Neural progenitor cell (in vitro differentiated cells): Measurements from ENCODE around the gene RUNX3. TPM values are rescaled to one million over a fixed set of nuclear protein-coding genes. Genes with fewer than 3 reads are reported as not detected.

Experiments
- DNase-seq: peaks from one replicate; pipeline ENCODE4 v3.0.0-alpha.2; 2016; ENCODE audit warnings: low spot score
- H2AFZ ChIP-seq: fragments of 200-600 bp; sonication (generic); replicated peaks from 2 replicates; pipeline ENCODE4 v1.6.1; 2016; ENCODE audit warnings: antibody characterized with exemption
- H3F3A ChIP-seq: fragments of 200-600 bp; sonication (generic); 2 replicates; pipeline ENCODE4 v1.6.1; 2016; ENCODE audit warnings: antibody characterized with exemption, low read depth
- H3K27ac ChIP-seq: fragments of 200-600 bp; sonication (generic); 2 replicates; pipeline ENCODE4 v1.5.1; 2016; ENCODE audit warnings: mild to moderate bottlenecking
- H3K27me3 ChIP-seq: fragments of 200-600 bp; sonication (generic); 2 replicates; pipeline ENCODE4 v1.6.1; 2016; ENCODE audit warnings: mild to moderate bottlenecking, moderate library complexity
- H3K36me3 ChIP-seq: fragments of 200-600 bp; sonication (generic); 2 replicates; pipeline ENCODE4 v1.5.1; 2016
- H3K4me1 ChIP-seq: fragments of 200-600 bp; sonication (generic); 2 replicates; pipeline ENCODE4 v1.6.1; 2016; ENCODE audit warnings: mixed run types
- H3K4me2 ChIP-seq: fragments of 200-600 bp; sonication (generic); 2 replicates; pipeline ENCODE4 v1.6.1; 2016
- H3K4me3 ChIP-seq: fragments of 200-600 bp; sonication (generic); 2 replicates; pipeline ENCODE4 v1.5.1; 2016
- H3K79me2 ChIP-seq: fragments of 200-600 bp; sonication (generic); 2 replicates; pipeline ENCODE4 v1.6.1; 2016; ENCODE audit warnings: low read depth
- H3K9ac ChIP-seq: fragments of 200-600 bp; sonication (generic); 2 replicates; pipeline ENCODE4 v1.6.1; 2016
- H3K9me3 ChIP-seq: fragments of 200-600 bp; sonication (generic); 2 replicates; pipeline ENCODE4 v1.5.1; 2016; ENCODE audit warnings: low read depth
- H4K20me1 ChIP-seq: fragments of 200-600 bp; sonication (generic); 2 replicates; pipeline ENCODE4 v1.6.1; 2016; ENCODE audit warnings: low read depth
- H3K27ac Mint-ChIP-seq: 3 replicates; pipeline ENCODE4 v1.8.0; 2021; ENCODE audit warnings: mixed read lengths
- H3K27me3 Mint-ChIP-seq: 2 replicates; pipeline ENCODE4 v1.8.0; 2022; ENCODE audit warnings: low read depth, mild to moderate bottlenecking, inconsistent platforms, moderate library complexity, mixed read lengths; ENCODE audit not compliant: insufficient read depth
- H3K36me3 Mint-ChIP-seq: 3 replicates; pipeline ENCODE4 v1.8.0; 2021; ENCODE audit warnings: mixed read lengths
- H3K4me1 Mint-ChIP-seq: 3 replicates; pipeline ENCODE4 v1.8.0; 2021; ENCODE audit warnings: mixed read lengths
- H3K4me3 Mint-ChIP-seq: 3 replicates; pipeline ENCODE4 v1.8.0; 2021; ENCODE audit warnings: mild to moderate bottlenecking, moderate library complexity, mixed read lengths
- H3K9me3 Mint-ChIP-seq: 3 replicates; pipeline ENCODE4 v1.8.0; 2020; ENCODE audit warnings: mixed read lengths
- EZH2 ChIP-seq: fragments of 200-600 bp; sonication (generic); IDR thresholded peaks from 2 replicates; pipeline ENCODE4 v1.6.1; 2017; ENCODE audit warnings: antibody characterized with exemption, mild to moderate bottlenecking, moderate library complexity
- EZH2phosphoT487 ChIP-seq: fragments of 200-600 bp; sonication (generic); IDR thresholded peaks from 2 replicates; pipeline ENCODE4 v1.6.1; 2017; ENCODE audit warnings: antibody characterized with exemption
- total RNA-seq: library from RNA; depleted of rRNA; stranded (reverse); fragments of >200 nt; gene quantifications from 2 replicates; pipeline ENCODE4 v1.2.3, GENCODE V29; 2015; ENCODE audit warnings: low replicate concordance
- TF ChIP-seq, protein P1 (sequence below): fragments of 200-600 bp; sonication (generic); IDR thresholded peaks from 2 replicates; pipeline ENCODE4 v1.5.1; 2017; ENCODE audit warnings: antibody characterized with exemption, mild to moderate bottlenecking

RUNX3 gene
- total RNA-seq, 1 donor from 2014 or later, result not detected

DNA sequence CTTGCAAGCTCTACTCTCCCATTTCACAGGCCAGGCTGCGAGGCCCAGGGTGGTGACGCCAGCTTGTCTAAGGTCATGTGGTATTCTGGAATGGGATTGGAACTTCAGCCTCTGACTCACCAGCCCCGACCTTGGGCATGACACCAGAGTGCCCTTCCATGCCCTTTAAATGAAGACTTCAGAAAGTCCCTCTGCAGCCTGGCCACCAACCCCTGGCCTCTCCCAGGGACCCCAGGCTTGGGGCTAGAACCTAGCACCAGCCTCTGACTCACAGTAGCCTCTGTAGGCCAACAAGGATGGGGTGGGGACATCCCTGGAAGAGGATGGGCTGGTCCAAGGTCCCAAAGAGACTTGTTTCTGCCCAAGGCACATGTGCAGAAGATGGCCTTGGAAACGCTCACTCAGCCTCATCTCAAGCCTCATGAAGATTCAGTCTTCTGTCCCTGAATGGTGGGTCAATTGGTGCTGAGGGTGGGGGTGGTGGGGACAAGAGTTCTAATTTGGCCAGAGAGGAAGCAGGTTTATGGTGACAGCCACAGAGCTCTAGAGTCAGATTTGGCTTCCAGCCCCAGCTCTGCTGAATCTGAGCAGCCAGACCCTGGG, 36.1 kb upstream of the RUNX3 start:
- no peak overlapping the region for H2AFZ ChIP-seq
- no peaks in the 10 kb centered on the region for H3K9me3 ChIP-seq
- peaks cover 18% of the 10 kb centered on the region for H3K4me1 Mint-ChIP-seq
- no peaks in the 10 kb centered on the region for H3F3A ChIP-seq
- no peak overlapping the region for H3K27ac Mint-ChIP-seq
- no peaks in the 10 kb centered on the region for H3K79me2 ChIP-seq
- no peak for DNase-seq
- no peak for TF ChIP-seq EZH2phosphoT487
- no peak for TF ChIP-seq EZH2
- TF ChIP-seq, protein P1, sequence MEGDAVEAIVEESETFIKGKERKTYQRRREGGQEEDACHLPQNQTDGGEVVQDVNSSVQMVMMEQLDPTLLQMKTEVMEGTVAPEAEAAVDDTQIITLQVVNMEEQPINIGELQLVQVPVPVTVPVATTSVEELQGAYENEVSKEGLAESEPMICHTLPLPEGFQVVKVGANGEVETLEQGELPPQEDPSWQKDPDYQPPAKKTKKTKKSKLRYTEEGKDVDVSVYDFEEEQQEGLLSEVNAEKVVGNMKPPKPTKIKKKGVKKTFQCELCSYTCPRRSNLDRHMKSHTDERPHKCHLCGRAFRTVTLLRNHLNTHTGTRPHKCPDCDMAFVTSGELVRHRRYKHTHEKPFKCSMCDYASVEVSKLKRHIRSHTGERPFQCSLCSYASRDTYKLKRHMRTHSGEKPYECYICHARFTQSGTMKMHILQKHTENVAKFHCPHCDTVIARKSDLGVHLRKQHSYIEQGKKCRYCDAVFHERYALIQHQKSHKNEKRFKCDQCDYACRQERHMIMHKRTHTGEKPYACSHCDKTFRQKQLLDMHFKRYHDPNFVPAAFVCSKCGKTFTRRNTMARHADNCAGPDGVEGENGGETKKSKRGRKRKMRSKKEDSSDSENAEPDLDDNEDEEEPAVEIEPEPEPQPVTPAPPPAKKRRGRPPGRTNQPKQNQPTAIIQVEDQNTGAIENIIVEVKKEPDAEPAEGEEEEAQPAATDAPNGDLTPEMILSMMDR, result no peak
- H3K27me3 Mint-ChIP-seq, result peaks cover 3% of the 10 kb centered on the region
- H3K4me3 Mint-ChIP-seq, result no peak overlapping the region
- no peak overlapping the region for H3K9ac ChIP-seq
- peaks cover 3% of the 10 kb centered on the region for H3K4me1 ChIP-seq
- no peaks in the 10 kb centered on the region for H4K20me1 ChIP-seq
- H3K4me2 ChIP-seq, result no peak overlapping the region
- H3K4me3 ChIP-seq, result no peak overlapping the region
- no peaks in the 10 kb centered on the region for H3K9me3 Mint-ChIP-seq
- H3K27me3 ChIP-seq, result no peaks in the 10 kb centered on the region
- no peak overlapping the region for H3K27ac ChIP-seq
- H3K36me3 Mint-ChIP-seq, result no peaks in the 10 kb centered on the region
- no peaks in the 10 kb centered on the region for H3K36me3 ChIP-seq

DNA sequence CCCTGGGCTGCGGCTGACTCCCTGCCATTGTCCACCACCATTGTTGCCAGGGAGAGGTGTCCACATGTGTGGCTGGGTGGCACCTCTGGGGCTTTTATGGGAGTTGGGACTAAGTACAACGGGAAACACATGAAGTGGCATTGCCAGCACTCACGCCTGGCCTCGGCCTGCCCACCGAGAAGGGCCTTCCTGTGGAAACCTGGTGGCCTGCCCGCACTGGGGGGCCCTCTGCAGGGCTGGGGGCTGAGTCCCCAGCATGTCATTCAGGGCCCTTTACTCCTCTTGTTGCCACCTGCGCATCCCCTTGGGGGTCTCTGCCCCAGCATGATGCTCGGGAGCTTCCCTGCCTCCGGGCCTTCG, 35.5 kb upstream of the RUNX3 start:
- no peak overlapping the region for H3K4me2 ChIP-seq
- Mint-ChIP-seq H3K4me3 (no peak overlapping the region), H3K27me3 (peaks cover 4% of the 10 kb centered on the region), H3K36me3 (no peaks in the 10 kb centered on the region), H3K4me1 (peaks cover 13% of the 10 kb centered on the region), H3K9me3 (no peaks in the 10 kb centered on the region), H3K27ac (no peak overlapping the region)
- no peak overlapping the region for H3K4me3 ChIP-seq
- TF ChIP-seq EZH2phosphoT487, result no peak
- TF ChIP-seq, protein P1, result no peak
- TF ChIP-seq EZH2, result no peak
- peaks cover 3% of the 10 kb centered on the region for H3K4me1 ChIP-seq
- H3K27ac ChIP-seq, result no peak overlapping the region
- H3F3A ChIP-seq, result no peaks in the 10 kb centered on the region
- no peak overlapping the region for H2AFZ ChIP-seq
- H3K9ac ChIP-seq, result no peak overlapping the region
- H3K27me3 ChIP-seq, result no peaks in the 10 kb centered on the region
- no peaks in the 10 kb centered on the region for H3K79me2 ChIP-seq
- H4K20me1 ChIP-seq, result no peaks in the 10 kb centered on the region
- DNase-seq, result no peak
- H3K9me3 ChIP-seq, result no peaks in the 10 kb centered on the region
- no peaks in the 10 kb centered on the region for H3K36me3 ChIP-seq

DNA sequence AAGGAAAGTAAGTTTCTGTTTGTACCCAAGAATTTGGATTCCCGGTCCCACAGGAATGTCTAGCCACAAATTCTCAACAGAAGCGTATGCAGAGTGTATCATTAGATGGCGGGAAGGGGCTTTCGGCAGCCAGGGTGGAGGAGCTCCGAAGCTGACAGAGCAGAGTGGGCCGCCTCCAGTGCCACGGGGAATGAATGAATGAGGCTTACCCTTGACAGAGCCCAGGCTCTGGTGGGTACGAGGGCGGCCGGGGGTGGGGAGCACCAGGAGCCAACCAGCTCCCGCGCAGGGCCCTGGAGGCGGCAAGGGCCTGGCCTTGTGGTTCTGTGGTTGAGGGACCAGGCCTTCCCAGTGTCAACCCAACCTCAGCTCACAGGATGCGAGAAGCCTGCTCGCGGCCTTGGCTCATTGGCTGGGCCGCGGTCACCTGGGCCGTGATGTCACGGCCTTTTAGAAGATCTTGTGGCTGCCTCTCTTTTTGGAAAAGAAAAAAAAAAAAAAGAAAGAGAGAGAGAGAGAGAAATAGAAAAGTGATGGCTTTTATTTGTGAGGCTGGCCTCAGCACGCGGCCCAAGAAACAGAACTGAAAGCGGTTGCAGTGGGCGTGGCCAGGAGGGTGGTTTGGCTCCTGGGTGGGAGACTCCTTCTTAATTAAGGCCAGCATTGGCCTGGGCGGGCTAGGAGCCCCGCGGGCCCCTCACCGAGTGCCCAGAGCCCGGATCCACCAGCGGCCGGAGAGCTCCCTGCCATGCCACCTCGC, 34.9 kb upstream of the RUNX3 start:
- Mint-ChIP-seq H3K27ac (peak overlapping the region; percentile 29), H3K9me3 (no peaks in the 10 kb centered on the region), H3K4me1 (peaks cover 9% of the 10 kb centered on the region), H3K36me3 (no peaks in the 10 kb centered on the region), H3K27me3 (peaks cover 4% of the 10 kb centered on the region), H3K4me3 (no peak overlapping the region)
- TF ChIP-seq EZH2, result no peak
- TF ChIP-seq, protein P1, result no peak
- TF ChIP-seq EZH2phosphoT487, result no peak
- H4K20me1 ChIP-seq, result no peaks in the 10 kb centered on the region
- H3K4me3 ChIP-seq, result no peak overlapping the region
- no peak overlapping the region for H3K4me2 ChIP-seq
- no peak overlapping the region for H3K27ac ChIP-seq
- no peaks in the 10 kb centered on the region for H3K4me1 ChIP-seq
- no peak overlapping the region for H2AFZ ChIP-seq
- no peak for DNase-seq
- no peak overlapping the region for H3K9ac ChIP-seq
- H3K36me3 ChIP-seq, result no peaks in the 10 kb centered on the region
- H3K79me2 ChIP-seq, result no peaks in the 10 kb centered on the region
- no peaks in the 10 kb centered on the region for H3K9me3 ChIP-seq
- H3K27me3 ChIP-seq, result no peaks in the 10 kb centered on the region
- H3F3A ChIP-seq, result no peaks in the 10 kb centered on the region
